ENCODE data around the gene RAB11A. TPM values are rescaled to one million over a fixed set of nuclear protein-coding genes. Genes with fewer than 3 reads are reported as not detected.

The RAB11A gene
- total RNA-seq, 2 experiments from 2014 or later: 141 to 151 TPM

GRCh38 chr15:65834603-65835282, 34.5 kb upstream of the RAB11A start:
- H3K27me3 Mint-ChIP-seq: no peaks in the 10 kb centered on the region
- POLR2A ChIA-PET: interaction anchor here (0.7 to 3.5 kb wide), 4 partner anchors 15 to 44 kb away, joined by 3 to 24 read pairs (median 3); partner anchors contain the start of gene RAB11A
- H3K36me3 Mint-ChIP-seq: peaks cover 4% of the 10 kb centered on the region
- H3K4me1 Mint-ChIP-seq: peaks cover 28% of the 10 kb centered on the region
- no peaks in the 10 kb centered on the region for H3K9me3 Mint-ChIP-seq
- no peak overlapping the region for H3K4me3 Mint-ChIP-seq
- no peak overlapping the region for H3K27ac Mint-ChIP-seq
- ATAC-seq (ENCODE audit: low read depth) (no peak), DNase-seq (no peak)

- POLR2A ChIA-PET: interaction anchor here (0.6 to 1.0 kb wide), 3 partner anchors 34 to 61 kb away, joined by 3 read pairs; partner anchors contain the start of gene RAB11A
- no peak for DNase-seq
- peaks cover 4% of the 10 kb centered on the region for H3K36me3 Mint-ChIP-seq
- H3K4me3 Mint-ChIP-seq: no peak overlapping the region
- ATAC-seq (ENCODE audit: low read depth): no peak
- peaks cover 25% of the 10 kb centered on the region for H3K4me1 Mint-ChIP-seq
- H3K9me3 Mint-ChIP-seq: no peaks in the 10 kb centered on the region
- no peak overlapping the region for H3K27ac Mint-ChIP-seq
- H3K27me3 Mint-ChIP-seq: no peaks in the 10 kb centered on the region
Measured at GRCh38 chr15:65835447-65835846, 33.8 kb upstream of the RAB11A start.

DNA sequence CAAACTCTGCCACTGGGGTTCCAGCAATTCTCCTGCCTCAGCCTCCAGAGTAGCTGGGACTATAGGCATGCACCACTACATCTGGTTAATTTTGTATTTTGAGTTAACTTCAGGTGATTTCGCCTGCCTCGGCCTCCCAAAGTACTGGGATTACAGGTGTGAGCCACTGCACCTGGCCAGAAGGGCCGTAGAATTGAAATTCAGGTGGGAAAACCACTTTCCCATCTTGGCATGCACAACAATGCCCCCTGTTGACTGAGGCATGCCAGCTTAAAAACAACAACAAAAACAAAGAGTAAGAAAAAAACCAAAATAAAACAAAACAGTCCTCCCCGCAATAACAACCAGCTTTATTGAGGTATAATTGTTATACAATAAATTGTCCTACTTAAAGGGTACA, 32.6 kb upstream of the RAB11A start:
- no peak for DNase-seq
- H3K9me3 Mint-ChIP-seq: no peaks in the 10 kb centered on the region
- no peaks in the 10 kb centered on the region for H3K27me3 Mint-ChIP-seq
- POLR2A ChIA-PET: interaction anchor here (0.6 to 1.2 kb wide), 2 partner anchors 20 to 45 kb away, joined by 3 to 6 read pairs; partner anchors contain the start of gene DENND4A
- peaks cover 2% of the 10 kb centered on the region for H3K36me3 Mint-ChIP-seq
- peaks cover 21% of the 10 kb centered on the region for H3K4me1 Mint-ChIP-seq
- H3K4me3 Mint-ChIP-seq: no peak overlapping the region
- no peak for ATAC-seq (ENCODE audit: low read depth)
- H3K27ac Mint-ChIP-seq: no peak overlapping the region

DNA sequence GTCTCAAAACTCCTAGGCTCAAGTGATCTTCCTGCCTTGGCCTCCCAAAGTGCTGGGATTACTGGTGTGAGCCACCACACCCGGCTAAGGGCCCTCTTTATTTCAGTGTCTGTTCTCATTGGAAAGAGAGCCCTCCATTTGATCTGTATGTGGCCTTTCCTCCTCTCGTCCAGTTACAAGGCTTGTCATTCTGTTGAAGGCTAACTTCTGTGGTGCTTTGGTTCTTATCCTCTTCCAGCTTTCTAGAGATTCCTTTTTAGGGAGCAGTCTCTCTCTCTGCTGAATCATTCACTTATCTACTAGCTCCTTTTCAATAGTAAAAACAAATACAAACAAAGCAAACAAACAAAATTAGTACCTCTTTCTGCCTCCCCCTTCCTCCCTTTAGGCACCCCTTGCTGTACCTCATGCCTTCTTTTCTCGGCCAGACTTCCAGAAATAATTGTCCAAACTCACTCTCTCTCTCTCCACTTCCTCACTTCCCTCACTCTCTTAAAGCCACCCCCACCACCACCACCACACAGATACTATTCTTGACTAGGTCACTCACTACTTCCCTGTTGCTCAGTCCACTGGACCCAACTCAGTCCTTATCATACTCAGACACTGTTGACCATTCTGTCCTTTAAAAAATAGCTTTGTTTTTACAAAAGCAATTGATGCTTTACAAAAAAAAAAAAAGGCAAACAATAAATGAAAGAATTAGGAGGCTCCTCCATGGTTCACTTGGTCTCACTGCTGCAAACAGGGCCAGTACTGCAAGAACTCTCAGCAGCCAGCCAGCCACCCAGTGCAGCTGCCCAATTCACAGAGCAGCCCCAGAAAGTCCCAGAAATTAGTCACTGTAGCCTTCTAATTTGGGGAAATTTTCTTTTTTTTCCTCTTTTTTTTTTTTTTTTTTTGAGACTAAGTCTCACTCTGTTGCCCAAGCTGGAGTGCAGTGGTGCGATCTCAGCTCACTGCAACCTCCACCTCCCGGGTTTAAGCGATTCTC, 31.7 kb upstream of the RAB11A start:
- H3K36me3 Mint-ChIP-seq: peaks cover 2% of the 10 kb centered on the region
- DNase-seq: no peak

DNA sequence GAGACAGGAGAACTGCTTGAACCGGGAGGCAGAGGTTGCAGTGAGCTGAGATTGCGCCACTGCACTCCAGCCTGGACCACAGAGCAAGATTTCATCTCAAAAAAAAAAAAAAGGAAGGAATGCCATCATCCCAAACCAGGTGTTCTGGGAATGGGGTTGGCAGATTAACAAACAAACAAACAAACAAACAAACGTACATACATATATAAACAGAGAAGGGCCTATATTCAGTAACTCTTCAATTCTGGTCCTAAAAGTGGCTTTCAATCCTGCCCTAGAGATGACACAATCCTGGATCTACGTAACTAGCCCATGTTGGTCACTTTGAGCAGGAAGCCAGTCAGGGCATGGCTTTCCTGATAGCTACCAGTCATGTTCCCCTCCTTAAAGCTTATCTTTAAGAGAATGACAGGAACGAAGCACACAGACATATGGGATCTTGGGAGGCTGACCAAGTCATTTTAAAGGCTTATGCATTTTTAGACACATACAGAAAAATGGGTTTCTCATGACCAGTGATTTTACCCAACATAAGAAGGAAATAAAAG, 29.9 kb upstream of the RAB11A start:
- peaks cover 2% of the 10 kb centered on the region for H3K36me3 Mint-ChIP-seq
- no peaks in the 10 kb centered on the region for H3K4me1 Mint-ChIP-seq
- no peak overlapping the region for H3K4me3 Mint-ChIP-seq
- no peaks in the 10 kb centered on the region for H3K27me3 Mint-ChIP-seq
- POLR2A ChIA-PET: no interaction called here
- no peaks in the 10 kb centered on the region for H3K9me3 Mint-ChIP-seq
- DNase-seq (no peak), ATAC-seq (ENCODE audit: low read depth) (no peak)
- H3K27ac Mint-ChIP-seq: no peak overlapping the region

More for the DNA sequence above, 31.7 kb upstream of the RAB11A start:
- Mint-ChIP-seq H3K27ac (no peak overlapping the region), H3K9me3 (no peaks in the 10 kb centered on the region), H3K4me1 (peaks cover 16% of the 10 kb centered on the region), H3K27me3 (no peaks in the 10 kb centered on the region), H3K4me3 (no peak overlapping the region)
- no peak for ATAC-seq (ENCODE audit: low read depth)
- POLR2A ChIA-PET: interaction anchor here (0.6 to 1.2 kb wide), 3 partner anchors 19 to 130 kb away, joined by 4 to 6 read pairs (median 5); partner anchors contain the start of gene DENND4A

DNA sequence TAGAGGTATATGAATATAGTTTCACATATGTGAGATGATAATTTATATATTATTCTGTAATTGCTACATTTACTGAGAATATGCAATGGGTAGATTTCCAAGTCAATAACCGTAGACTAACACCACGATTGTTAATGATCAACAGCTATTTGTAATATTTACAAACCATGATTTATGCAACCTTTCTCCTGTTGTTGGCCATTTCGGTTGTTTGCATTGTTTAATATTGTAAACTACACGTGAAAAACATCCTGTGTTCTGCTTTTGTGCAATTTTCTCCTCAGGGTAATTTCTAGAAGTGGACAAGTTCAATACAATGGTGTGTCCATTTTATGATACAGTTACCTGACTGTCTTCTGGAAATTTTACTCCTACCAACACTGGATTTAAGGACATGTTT, 29.3 kb upstream of the RAB11A start:
- no peaks in the 10 kb centered on the region for H3K27me3 Mint-ChIP-seq
- H3K27ac Mint-ChIP-seq: no peak overlapping the region
- no peaks in the 10 kb centered on the region for H3K36me3 Mint-ChIP-seq
- POLR2A ChIA-PET: no interaction called here
- DNase-seq (no peak), ATAC-seq (ENCODE audit: low read depth) (no peak)
- no peaks in the 10 kb centered on the region for H3K4me1 Mint-ChIP-seq
- no peaks in the 10 kb centered on the region for H3K9me3 Mint-ChIP-seq
- H3K4me3 Mint-ChIP-seq: no peak overlapping the region

DNA sequence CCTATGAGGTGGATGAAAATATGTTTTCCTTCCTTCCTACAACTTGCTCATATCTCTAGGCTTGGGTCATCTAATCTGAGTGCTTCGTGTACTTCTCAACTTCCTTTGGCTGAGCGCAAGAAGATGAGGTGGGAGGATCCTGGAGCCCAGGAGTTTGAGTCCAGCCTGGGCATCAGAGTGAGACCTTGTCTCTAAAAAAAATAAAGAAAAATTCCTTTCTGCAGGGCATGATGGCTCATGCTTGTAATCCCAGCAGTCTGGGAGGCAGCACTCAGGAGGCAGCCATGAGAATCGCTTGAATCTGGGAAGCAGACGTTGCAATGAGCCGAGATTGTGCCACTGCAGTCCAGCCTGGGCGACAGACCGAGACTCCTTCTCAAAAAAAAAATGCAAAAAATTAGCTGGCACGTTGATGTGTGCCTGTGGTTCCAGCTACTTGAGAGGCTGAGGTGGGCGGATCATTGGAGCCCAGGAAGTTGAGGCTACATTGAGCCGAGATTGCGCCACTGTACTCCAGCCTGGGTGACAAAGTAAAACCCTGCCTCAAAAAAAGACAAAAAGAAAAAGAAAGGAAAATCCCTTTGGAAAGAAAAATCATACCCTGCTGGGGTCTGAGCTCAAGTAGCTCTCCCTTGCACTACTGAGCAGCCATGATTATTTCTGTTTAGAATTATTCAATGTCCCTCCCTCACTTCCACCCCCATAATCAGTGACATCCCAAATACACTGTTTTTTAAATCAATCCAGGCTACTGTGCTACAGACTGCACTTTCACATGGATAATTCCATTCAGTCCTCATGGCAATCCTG, 28.0 kb upstream of the RAB11A start:
- Mint-ChIP-seq H3K9me3 (no peaks in the 10 kb centered on the region), H3K4me3 (no peak overlapping the region), H3K27ac (no peak overlapping the region), H3K36me3 (no peaks in the 10 kb centered on the region), H3K4me1 (no peaks in the 10 kb centered on the region), H3K27me3 (peaks cover 2% of the 10 kb centered on the region)
- no peak for ATAC-seq (ENCODE audit: low read depth)
- POLR2A ChIA-PET: no interaction called here
- no peak for DNase-seq

- Mint-ChIP-seq H3K36me3 (no peaks in the 10 kb centered on the region), H3K9me3 (no peaks in the 10 kb centered on the region), H3K27me3 (peaks cover 3% of the 10 kb centered on the region), H3K4me3 (no peak overlapping the region), H3K27ac (no peak overlapping the region), H3K4me1 (no peaks in the 10 kb centered on the region)
- POLR2A ChIA-PET: interaction anchor here (0.6 kb wide), 1 partner anchor 9 kb away, joined by 4 read pairs; no protein-coding TSS in a partner anchor
- DNase-seq (no peak), ATAC-seq (ENCODE audit: low read depth) (no peak)
Measured at GRCh38 chr15:65845826-65846519, 23.3 kb upstream of the RAB11A start.

- Mint-ChIP-seq H3K27ac (no peak overlapping the region), H3K4me1 (no peaks in the 10 kb centered on the region), H3K27me3 (peaks cover 3% of the 10 kb centered on the region), H3K9me3 (no peaks in the 10 kb centered on the region), H3K4me3 (no peak overlapping the region), H3K36me3 (no peaks in the 10 kb centered on the region)
- POLR2A ChIA-PET: no interaction called here
- ATAC-seq (ENCODE audit: low read depth) (no peak), DNase-seq (no peak)
Measured at GRCh38 chr15:65847989-65848388, 21.3 kb upstream of the RAB11A start.

DNA sequence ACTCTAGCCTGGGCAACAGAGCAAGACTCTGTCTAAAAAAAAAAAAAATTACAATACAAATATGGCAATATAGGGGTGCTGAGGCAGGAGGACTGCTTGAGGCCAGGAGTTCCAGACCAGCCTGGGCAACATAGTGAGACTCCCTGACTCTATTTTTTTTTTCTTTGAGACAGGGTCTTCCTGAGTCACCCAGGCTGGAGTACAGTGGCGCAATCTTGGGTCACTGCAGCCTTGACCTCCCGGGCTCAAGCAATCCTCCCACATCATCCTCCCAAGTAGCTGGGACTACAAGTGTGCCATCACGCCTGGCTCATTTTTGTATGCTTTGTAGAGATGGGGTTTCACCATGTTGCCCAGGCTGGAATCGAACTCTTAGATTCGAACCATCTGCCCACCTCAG, 17.3 kb upstream of the RAB11A start:
- Mint-ChIP-seq H3K4me1 (no peaks in the 10 kb centered on the region), H3K36me3 (no peaks in the 10 kb centered on the region), H3K27ac (no peak overlapping the region), H3K27me3 (no peaks in the 10 kb centered on the region), H3K4me3 (no peak overlapping the region), H3K9me3 (no peaks in the 10 kb centered on the region)
- DNase-seq (no peak), ATAC-seq (ENCODE audit: low read depth) (no peak)
- POLR2A ChIA-PET: no interaction called here

DNA sequence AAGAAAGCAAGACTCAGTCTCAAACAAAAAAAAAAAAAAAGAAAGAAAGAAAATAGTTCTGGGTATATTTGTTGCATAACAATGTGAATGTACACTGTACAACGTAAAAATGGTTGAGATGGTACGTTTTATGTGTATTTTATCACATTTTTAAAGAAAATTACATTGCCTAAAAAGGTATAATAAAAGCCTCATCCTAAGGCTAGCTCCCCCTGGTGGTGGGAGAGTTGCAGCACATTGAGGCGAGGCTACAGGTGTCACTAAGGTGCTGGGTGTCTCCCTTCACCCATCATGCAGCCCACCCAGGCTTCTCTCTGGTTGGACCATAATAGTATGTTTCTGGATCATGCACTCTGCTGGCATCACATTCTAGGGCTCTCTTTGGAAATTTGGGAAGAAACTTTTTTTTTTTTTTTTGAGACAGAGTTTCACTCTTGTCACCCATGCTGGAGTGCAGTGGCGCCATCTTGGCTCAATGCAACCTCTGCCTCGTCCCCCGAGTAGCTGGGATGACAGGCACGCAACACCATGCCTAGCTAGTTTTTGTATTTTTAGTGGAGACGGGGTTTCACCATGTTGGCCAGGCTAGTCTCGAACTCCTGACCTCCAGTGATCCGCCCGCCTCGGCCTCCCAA, 12.4 kb upstream of the RAB11A start:
- H3K4me3 Mint-ChIP-seq: no peak overlapping the region
- DNase-seq (peak; percentile 73), ATAC-seq (ENCODE audit: low read depth) (peak; percentile 74)
- H3K36me3 Mint-ChIP-seq: no peaks in the 10 kb centered on the region
- H3K4me1 Mint-ChIP-seq: peaks cover 5% of the 10 kb centered on the region
- no peak overlapping the region for H3K27ac Mint-ChIP-seq
- POLR2A ChIA-PET: interaction anchor here (0.7 to 1.6 kb wide), 4 partner anchors 12 to 219 kb away, joined by 3 to 6 read pairs (median 4); partner anchors contain the start of gene RAB11A
- no peaks in the 10 kb centered on the region for H3K9me3 Mint-ChIP-seq
- H3K27me3 Mint-ChIP-seq: peaks cover 13% of the 10 kb centered on the region
